ENCODE results near the gene TNNI2. TPM values are rescaled to one million over a fixed set of nuclear protein-coding genes. Genes with fewer than 3 reads are reported as not detected.

Gene TNNI2
- total RNA-seq, 4 donors from 2014 or later: 1.4 to 3.7 (median 2.4) TPM; not detected in 1

GRCh38 chr11:1859004-1859403 lies 20.2 kb downstream of the TNNI2 start:
- no peak for TF ChIP-seq CTCF (IDR thresholded peaks at IDR 0.05)

GRCh38 chr11:1860108-1860507 lies 21.3 kb downstream of the TNNI2 start:
- TF ChIP-seq CTCF (IDR thresholded peaks at IDR 0.05): no peak
- ATAC-seq (ENCODE audit: low FRiP score): no peak

More at GRCh38 chr11:1859004-1859403, 20.2 kb downstream of the TNNI2 start:
- ATAC-seq (ENCODE audit: low FRiP score) (no peak), DNase-seq (ENCODE audit: low spot score) (no peak)

GRCh38 chr11:1861435-1862411 lies 22.9 kb downstream of the TNNI2 start:
- ATAC-seq (ENCODE audit: low FRiP score): no peak
- no peak for TF ChIP-seq CTCF (IDR thresholded peaks at IDR 0.05)
- DNase-seq (ENCODE audit: low spot score): no peak

More at GRCh38 chr11:1860108-1860507, 21.3 kb downstream of the TNNI2 start:
- no peak for DNase-seq (ENCODE audit: low spot score)

GRCh38 chr11:1862588-1863351 lies 24.0 kb downstream of the TNNI2 start:
- TF ChIP-seq CTCF (IDR thresholded peaks at IDR 0.05): no peak
- ATAC-seq (ENCODE audit: low FRiP score): peak; percentile 22
- DNase-seq (ENCODE audit: low spot score): no peak

GRCh38 chr11:1863352-1864216 lies 24.8 kb downstream of the TNNI2 start:
- no peak for DNase-seq (ENCODE audit: low spot score)

More at GRCh38 chr11:1863352-1864216, 24.8 kb downstream of the TNNI2 start:
- TF ChIP-seq CTCF (IDR thresholded peaks at IDR 0.05): no peak
- ATAC-seq (ENCODE audit: low FRiP score): peak; percentile 91
